GM12875 (cell line): Measurements from ENCODE around the gene SRSF9.

Experiments used
- H3K4me3 ChIP-seq: one replicate; pipeline ENCODE4 v1.5.1; 2011; ENCODE audit warnings: low read depth, low read length, control low read depth
- TF ChIP-seq, protein P1 (sequence below): IDR thresholded peaks from 2 replicates; pipeline ENCODE4 v1.5.1; 2011; ENCODE audit warnings: low read depth, mild to moderate bottlenecking, control low read depth, inconsistent platforms, low read length, moderate library complexity, borderline replicate concordance; ENCODE audit not compliant: insufficient read depth

SRSF9 gene

DNA sequence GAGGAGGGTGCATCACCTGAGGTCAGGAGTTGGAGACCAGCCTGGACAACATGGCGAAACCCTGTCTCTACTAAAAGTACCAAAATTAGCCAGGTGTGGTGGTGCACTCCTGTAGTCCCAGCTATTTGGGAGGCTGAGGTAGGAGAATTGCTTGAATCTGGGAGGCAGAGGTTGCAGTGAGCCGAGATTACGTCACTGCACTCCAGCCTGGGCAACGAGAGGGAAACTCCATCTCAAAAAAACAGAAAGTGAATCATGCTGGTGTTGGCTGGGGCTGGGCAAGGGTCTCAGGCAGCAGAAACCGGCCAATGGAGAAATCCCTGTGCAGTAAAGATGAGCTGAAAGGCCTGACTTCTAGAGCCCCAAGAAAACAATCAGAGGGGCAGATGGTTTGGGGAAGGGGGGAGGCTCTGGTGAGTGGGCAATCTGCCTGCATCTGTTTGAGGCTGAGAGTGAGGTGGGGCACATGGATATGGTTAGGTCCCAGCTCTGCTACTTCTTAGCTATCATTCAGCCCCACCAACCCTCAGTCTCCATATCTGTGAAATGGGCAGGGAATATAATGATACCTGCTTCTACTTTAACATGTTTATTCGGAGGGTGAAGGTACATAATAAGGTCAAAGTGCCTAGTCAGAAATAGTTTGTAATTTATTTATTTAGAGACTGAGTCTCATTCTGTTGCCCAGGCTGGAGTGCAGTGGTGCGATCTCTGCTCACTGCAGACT lies 52.9 kb downstream of the SRSF9 start:
- TF ChIP-seq, protein P1, sequence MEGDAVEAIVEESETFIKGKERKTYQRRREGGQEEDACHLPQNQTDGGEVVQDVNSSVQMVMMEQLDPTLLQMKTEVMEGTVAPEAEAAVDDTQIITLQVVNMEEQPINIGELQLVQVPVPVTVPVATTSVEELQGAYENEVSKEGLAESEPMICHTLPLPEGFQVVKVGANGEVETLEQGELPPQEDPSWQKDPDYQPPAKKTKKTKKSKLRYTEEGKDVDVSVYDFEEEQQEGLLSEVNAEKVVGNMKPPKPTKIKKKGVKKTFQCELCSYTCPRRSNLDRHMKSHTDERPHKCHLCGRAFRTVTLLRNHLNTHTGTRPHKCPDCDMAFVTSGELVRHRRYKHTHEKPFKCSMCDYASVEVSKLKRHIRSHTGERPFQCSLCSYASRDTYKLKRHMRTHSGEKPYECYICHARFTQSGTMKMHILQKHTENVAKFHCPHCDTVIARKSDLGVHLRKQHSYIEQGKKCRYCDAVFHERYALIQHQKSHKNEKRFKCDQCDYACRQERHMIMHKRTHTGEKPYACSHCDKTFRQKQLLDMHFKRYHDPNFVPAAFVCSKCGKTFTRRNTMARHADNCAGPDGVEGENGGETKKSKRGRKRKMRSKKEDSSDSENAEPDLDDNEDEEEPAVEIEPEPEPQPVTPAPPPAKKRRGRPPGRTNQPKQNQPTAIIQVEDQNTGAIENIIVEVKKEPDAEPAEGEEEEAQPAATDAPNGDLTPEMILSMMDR = no peak
- H3K4me3 ChIP-seq = no peak overlapping the region

DNA sequence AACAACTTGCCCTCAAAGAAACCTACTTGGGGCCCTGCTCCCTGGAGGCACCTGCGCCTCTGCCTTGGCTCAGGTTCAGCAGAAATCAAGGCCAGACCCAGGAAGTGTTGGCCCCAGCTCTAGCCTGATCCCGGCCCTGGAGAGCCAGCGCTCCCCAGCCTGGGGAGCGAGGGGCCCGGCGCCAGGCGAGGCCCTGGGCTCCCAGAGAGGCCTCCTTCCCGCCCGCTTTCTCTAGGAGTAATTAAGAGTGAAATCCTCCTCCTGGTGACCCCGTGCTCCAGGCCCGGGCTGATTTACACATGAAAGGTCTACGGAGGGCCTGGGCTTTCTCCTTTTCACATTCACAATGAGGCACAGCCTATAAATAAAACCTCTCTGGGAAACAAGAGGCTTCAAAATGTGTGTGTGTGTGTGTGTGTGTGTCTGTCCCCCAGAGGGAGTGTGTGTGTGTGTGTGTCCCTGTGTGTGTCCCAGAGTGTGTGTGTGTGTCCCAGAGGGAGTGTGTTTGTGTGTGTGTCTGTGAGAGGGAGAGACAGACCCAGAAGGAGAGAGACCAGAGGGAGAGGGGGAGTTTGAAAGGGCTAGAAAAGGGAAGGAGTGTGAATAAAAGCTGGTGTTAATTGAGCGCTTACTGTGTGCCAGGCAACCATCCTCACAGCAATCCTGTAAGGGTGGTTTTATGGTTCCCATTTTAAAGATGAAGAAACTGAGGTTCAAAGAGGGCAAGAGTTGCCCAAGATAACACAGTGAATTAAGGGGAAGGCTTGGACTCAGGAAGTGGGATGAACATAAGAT lies 55.5 kb downstream of the SRSF9 start:
- TF ChIP-seq, protein P1 = no peak
- no peak overlapping the region for H3K4me3 ChIP-seq

DNA sequence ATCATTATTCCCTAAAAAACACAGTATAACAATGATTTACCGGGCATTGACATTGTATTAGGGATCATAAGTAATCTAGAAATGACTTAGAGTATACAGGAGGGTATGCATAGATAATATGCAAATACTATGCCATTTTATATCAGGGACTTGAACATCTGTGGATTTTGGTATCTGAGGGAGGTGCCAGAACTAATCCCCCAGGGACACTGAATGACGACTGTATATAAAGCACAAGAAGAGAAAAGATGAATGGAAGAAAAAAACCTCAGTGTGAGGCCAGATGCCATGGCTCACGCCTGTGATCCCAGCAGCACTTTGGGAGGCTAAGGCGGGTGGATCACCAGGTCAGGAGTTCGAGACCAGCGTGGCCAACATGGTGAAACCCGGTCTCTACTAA lies 57.1 kb downstream of the SRSF9 start:
- no peak overlapping the region for H3K4me3 ChIP-seq
- TF ChIP-seq, protein P1 = no peak
